Measurements from ENCODE around the gene ZNF683. TPM values are rescaled to one million over a fixed set of nuclear protein-coding genes. Genes with fewer than 3 reads are reported as not detected.

ZNF683 gene
- total RNA-seq, 1 experiment from 2014 or later = not detected

DNA sequence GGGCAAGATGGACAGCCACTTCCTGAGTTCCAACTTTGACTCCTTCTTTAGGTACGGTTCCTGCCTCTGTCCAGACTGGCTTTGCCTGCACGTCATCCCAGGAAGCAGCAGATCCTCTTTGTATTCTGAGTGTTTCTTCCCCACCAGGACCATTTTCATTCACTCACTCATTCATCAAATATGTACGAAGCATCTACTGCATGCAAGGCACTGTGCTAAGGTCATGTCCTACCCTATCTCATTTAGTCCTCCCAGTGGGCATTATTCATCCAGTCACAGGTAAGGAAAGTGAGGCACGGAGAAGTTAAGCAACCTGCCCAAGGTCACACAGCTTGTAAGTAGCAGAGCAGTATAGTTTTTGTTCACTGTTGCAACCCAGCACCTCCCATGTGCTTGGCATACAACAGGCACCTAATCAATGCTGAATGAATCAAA, 32.5 kb downstream of the ZNF683 start:
- no peaks in the 10 kb centered on the region for H3K27me3 ChIP-seq (ENCODE audit: insufficient read depth, low read depth)
- H3F3A ChIP-seq (ENCODE audit: insufficient read depth, low read depth) = 0 out of 2 replicates have a peak, but pooled peaks cover under 1% of the 10 kb centered on the region
- DNase-seq = no peak
- H4K20me1 ChIP-seq (ENCODE audit: insufficient read depth) = no peaks in the 10 kb centered on the region
- H3K36me3 ChIP-seq (ENCODE audit: low read depth) = no peaks in the 10 kb centered on the region
- H2AFZ ChIP-seq = no peak overlapping the region
- no peaks in the 10 kb centered on the region for H3K4me1 ChIP-seq (replicated peaks; ENCODE audit: insufficient read depth)
- intact Hi-C loops (cut with micrococcal nuclease; ENCODE audit: unreplicated experiment) = no loop called here
- POLR2A ChIA-PET (ENCODE audit: unreplicated experiment) = no interaction called here
- H3K9me3 ChIP-seq (ENCODE audit: insufficient read depth, low read depth) = no peaks in the 10 kb centered on the region
- H3K79me2 ChIP-seq (ENCODE audit: low read depth) = no peaks in the 10 kb centered on the region
- no peak for TF ChIP-seq EZH2 (IDR thresholded peaks at IDR 0.05; ENCODE audit: low read depth)
- TF ChIP-seq, protein P1, sequence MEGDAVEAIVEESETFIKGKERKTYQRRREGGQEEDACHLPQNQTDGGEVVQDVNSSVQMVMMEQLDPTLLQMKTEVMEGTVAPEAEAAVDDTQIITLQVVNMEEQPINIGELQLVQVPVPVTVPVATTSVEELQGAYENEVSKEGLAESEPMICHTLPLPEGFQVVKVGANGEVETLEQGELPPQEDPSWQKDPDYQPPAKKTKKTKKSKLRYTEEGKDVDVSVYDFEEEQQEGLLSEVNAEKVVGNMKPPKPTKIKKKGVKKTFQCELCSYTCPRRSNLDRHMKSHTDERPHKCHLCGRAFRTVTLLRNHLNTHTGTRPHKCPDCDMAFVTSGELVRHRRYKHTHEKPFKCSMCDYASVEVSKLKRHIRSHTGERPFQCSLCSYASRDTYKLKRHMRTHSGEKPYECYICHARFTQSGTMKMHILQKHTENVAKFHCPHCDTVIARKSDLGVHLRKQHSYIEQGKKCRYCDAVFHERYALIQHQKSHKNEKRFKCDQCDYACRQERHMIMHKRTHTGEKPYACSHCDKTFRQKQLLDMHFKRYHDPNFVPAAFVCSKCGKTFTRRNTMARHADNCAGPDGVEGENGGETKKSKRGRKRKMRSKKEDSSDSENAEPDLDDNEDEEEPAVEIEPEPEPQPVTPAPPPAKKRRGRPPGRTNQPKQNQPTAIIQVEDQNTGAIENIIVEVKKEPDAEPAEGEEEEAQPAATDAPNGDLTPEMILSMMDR (conservative IDR thresholded peaks at IDR 0.05) = no peak
- H3K27ac ChIP-seq = no peak overlapping the region
- H3K4me2 ChIP-seq = no peak overlapping the region
- H3K4me3 ChIP-seq = no peak overlapping the region
- no peaks in the 10 kb centered on the region for H3K9me2 ChIP-seq (ENCODE audit: insufficient read depth)
- BruUV-seq (replicated peaks) = no TSS peak
- CTCF ChIA-PET = no interaction called here

DNA sequence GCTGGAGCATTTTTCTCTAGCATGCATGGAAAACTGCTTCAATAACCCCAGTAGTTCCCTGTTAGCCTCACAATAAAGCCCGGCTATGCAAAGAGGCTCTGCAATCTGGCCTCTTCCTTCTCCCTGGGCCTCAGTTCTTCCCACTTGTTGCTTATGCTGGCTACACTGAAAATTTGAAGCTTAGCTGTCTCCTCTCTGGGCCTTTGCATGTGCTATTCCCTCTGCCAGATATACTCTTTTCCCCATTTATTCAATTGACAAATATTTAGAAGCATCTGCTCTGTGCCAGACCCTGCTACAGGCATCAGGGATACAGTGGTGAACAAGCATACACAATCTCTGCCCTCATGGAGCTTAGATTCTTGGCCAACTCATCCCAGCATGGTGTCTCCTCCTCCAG, 33.9 kb downstream of the ZNF683 start:
- Histone ChIP-seq H4K20me1 (ENCODE audit: insufficient read depth) (no peaks in the 10 kb centered on the region), H3K27ac (no peak overlapping the region), H3K9me3 (ENCODE audit: insufficient read depth, low read depth) (no peaks in the 10 kb centered on the region), H2AFZ (no peak overlapping the region), H3F3A (ENCODE audit: insufficient read depth, low read depth) (0 out of 2 replicates have a peak, but pooled peaks cover 3% of the 10 kb centered on the region), H3K27me3 (ENCODE audit: insufficient read depth, low read depth) (no peaks in the 10 kb centered on the region), H3K9me2 (ENCODE audit: insufficient read depth) (no peaks in the 10 kb centered on the region), H3K79me2 (ENCODE audit: low read depth) (no peaks in the 10 kb centered on the region), H3K4me3 (no peak overlapping the region), H3K4me1 (replicated peaks; ENCODE audit: insufficient read depth) (no peaks in the 10 kb centered on the region), H3K4me2 (no peak overlapping the region), H3K36me3 (ENCODE audit: low read depth) (no peaks in the 10 kb centered on the region)
- no peak for DNase-seq
- no TSS peak for BruUV-seq (replicated peaks)
- CTCF ChIA-PET = interaction anchor here (0.5 kb wide), 1 partner anchor 102 kb away, joined by 3 read pairs; no protein-coding TSS in a partner anchor
- POLR2A ChIA-PET (ENCODE audit: unreplicated experiment) = no interaction called here
- intact Hi-C loops (cut with micrococcal nuclease; ENCODE audit: unreplicated experiment) = no loop called here
- TF ChIP-seq, protein P1 (conservative IDR thresholded peaks at IDR 0.05) = no peak
- no peak for TF ChIP-seq EZH2 (IDR thresholded peaks at IDR 0.05; ENCODE audit: low read depth)

DNA sequence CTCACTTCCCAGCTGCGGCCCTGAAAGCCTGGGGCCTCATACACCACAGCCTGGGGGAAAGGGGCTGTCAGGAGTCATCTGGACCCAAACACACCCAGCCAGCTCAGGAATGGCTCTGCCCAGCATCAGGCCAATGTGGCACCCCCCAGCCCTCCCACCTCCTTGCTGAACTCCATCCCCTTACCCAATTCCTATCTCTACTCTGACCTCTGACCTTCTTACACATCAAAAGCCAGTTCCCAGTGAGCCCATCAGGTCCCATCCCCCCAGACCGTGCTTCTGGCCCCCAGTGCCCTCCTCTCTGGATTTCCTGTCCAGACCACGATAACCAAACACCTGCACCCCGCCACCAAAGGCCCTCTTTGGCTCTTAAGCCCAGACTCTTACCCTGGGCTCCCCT, 34.9 kb downstream of the ZNF683 start:
- ChIA-PET CTCF (interaction anchor here (0.6 kb wide), 1 partner anchor 10 kb away, joined by 3 read pairs; no protein-coding TSS in a partner anchor), POLR2A (ENCODE audit: unreplicated experiment) (no interaction called here)
- BruUV-seq (replicated peaks) = no TSS peak
- Histone ChIP-seq H3K9me2 (ENCODE audit: insufficient read depth) (no peaks in the 10 kb centered on the region), H4K20me1 (ENCODE audit: insufficient read depth) (no peaks in the 10 kb centered on the region), H3K4me1 (replicated peaks; ENCODE audit: insufficient read depth) (no peaks in the 10 kb centered on the region), H3F3A (ENCODE audit: insufficient read depth, low read depth) (0 out of 2 replicates have a peak, but pooled peaks cover 3% of the 10 kb centered on the region), H3K9me3 (ENCODE audit: insufficient read depth, low read depth) (no peaks in the 10 kb centered on the region), H3K4me2 (no peak overlapping the region), H3K79me2 (ENCODE audit: low read depth) (no peaks in the 10 kb centered on the region), H3K36me3 (ENCODE audit: low read depth) (no peaks in the 10 kb centered on the region), H3K4me3 (no peak overlapping the region), H3K27ac (no peak overlapping the region), H3K27me3 (ENCODE audit: insufficient read depth, low read depth) (no peaks in the 10 kb centered on the region), H2AFZ (no peak overlapping the region)
- no peak for DNase-seq
- no peak for TF ChIP-seq EZH2 (IDR thresholded peaks at IDR 0.05; ENCODE audit: low read depth)
- TF ChIP-seq, protein P1 (conservative IDR thresholded peaks at IDR 0.05) = no peak
- intact Hi-C loops (cut with micrococcal nuclease; ENCODE audit: unreplicated experiment) = no loop called here
